Dermis microvascular lymphatic vessel endothelial cell (primary cell): ENCODE results near the gene FAH. TPM values are rescaled to one million over a fixed set of nuclear protein-coding genes. Genes with fewer than 3 reads are reported as not detected.
"Not testable (repeated sequence)": the region's sequence is repeated elsewhere in the genome, so short reads cannot be mapped to it uniquely, and the experiment has no call there.

Experiments
- DNase-seq, 2 donors: peaks; one replicate each; pipeline versions ENCODE4 v3.0.0 to v3.0.0-alpha.2; 2010; ENCODE audit warnings: low read depth in 2 of 2
- total RNA-seq: library from RNA; depleted of rRNA; stranded (reverse); fragments of >200 nt; gene quantifications from 2 replicates; pipeline ENCODE4 v1.2.1, GENCODE V29; 2014

Gene FAH
- total RNA-seq, 1 donor from 2014 or later: 11.0 TPM

GRCh38 chr15:80151576-80151975 is 1.2 kb upstream of the FAH start:
- no peak for DNase-seq

GRCh38 chr15:80152180-80152895 is 461 bp upstream of the FAH start:
- peak; percentile 53 to 93 for DNase-seq

- no peak for DNase-seq
Observed at GRCh38 chr15:80153900-80154299, 1.1 kb downstream of the FAH start.

GRCh38 chr15:80154336-80154735 is 1.5 kb downstream of the FAH start:
- no peak for DNase-seq

GRCh38 chr15:80155001-80155377 is 2.2 kb downstream of the FAH start:
- DNase-seq: no peak

- DNase-seq: not testable (repeated sequence)
Observed at GRCh38 chr15:80155378-80156175, 2.8 kb downstream of the FAH start.

GRCh38 chr15:80156176-80156720 is 3.4 kb downstream of the FAH start:
- DNase-seq: no peak

- DNase-seq: no peak
Observed at GRCh38 chr15:80157215-80157614, 4.4 kb downstream of the FAH start.

GRCh38 chr15:80159301-80159700 is 6.5 kb downstream of the FAH start:
- no peak for DNase-seq

- DNase-seq: no peak
Observed at GRCh38 chr15:80159811-80160569, 7.2 kb downstream of the FAH start.

- DNase-seq: peak; percentile 78 to 85
Observed at GRCh38 chr15:80160570-80161156, 7.9 kb downstream of the FAH start.

GRCh38 chr15:80161468-80162016 is 8.7 kb downstream of the FAH start:
- DNase-seq: no peak

- DNase-seq: no peak
Observed at GRCh38 chr15:80162059-80162554, 9.3 kb downstream of the FAH start.

GRCh38 chr15:80163217-80163616 is 10.4 kb downstream of the FAH start:
- DNase-seq: no peak

GRCh38 chr15:80163897-80164296 is 11.1 kb downstream of the FAH start:
- no peak for DNase-seq

- no peak for DNase-seq
Observed at GRCh38 chr15:80167936-80168335, 15.1 kb downstream of the FAH start.

GRCh38 chr15:80168421-80168820 is 15.6 kb downstream of the FAH start:
- DNase-seq: no peak

GRCh38 chr15:80169768-80170357 is 17.1 kb downstream of the FAH start:
- no peak for DNase-seq

GRCh38 chr15:80170596-80170995 is 17.8 kb downstream of the FAH start:
- DNase-seq: no peak

- no peak for DNase-seq
Observed at GRCh38 chr15:80171787-80172186, 19.0 kb downstream of the FAH start.

GRCh38 chr15:80172401-80172800 is 19.6 kb downstream of the FAH start:
- DNase-seq: no peak
